ENCODE data around the gene SLC25A12. TPM values are rescaled to one million over a fixed set of nuclear protein-coding genes. Genes with fewer than 3 reads are reported as not detected.
A peak's percentile ranks its signal among the peaks of the same experiment; 100 is the strongest.
"Not testable (repeated sequence)": the region's sequence is repeated elsewhere in the genome, so short reads cannot be mapped to it uniquely, and the experiment has no call there.

The SLC25A12 gene
- total RNA-seq, 1 donor = 23.0 TPM

DNA sequence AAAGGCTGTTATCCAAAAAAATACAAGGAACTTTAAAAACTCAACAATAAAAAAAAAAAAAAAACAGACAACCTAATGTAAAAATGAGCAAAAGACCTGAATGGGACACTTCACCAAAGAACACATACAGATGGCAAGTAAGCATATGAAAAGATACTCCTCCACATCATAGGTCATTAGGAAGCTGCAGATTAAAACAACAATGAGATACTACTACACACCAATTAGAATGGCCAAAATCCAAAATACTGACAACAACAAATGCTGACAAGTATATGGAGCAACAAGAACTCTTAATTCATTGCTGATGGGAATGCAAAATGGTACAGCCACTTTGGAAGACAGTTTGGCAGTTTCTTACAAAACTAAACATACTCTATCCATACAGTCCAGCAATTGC, 122.6 kb downstream of the SLC25A12 start:
- DNase-seq (ENCODE audit: low read depth) = no peak
- TF ChIP-seq, protein P1, sequence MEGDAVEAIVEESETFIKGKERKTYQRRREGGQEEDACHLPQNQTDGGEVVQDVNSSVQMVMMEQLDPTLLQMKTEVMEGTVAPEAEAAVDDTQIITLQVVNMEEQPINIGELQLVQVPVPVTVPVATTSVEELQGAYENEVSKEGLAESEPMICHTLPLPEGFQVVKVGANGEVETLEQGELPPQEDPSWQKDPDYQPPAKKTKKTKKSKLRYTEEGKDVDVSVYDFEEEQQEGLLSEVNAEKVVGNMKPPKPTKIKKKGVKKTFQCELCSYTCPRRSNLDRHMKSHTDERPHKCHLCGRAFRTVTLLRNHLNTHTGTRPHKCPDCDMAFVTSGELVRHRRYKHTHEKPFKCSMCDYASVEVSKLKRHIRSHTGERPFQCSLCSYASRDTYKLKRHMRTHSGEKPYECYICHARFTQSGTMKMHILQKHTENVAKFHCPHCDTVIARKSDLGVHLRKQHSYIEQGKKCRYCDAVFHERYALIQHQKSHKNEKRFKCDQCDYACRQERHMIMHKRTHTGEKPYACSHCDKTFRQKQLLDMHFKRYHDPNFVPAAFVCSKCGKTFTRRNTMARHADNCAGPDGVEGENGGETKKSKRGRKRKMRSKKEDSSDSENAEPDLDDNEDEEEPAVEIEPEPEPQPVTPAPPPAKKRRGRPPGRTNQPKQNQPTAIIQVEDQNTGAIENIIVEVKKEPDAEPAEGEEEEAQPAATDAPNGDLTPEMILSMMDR (IDR thresholded peaks at IDR 0.05; ENCODE audit: insufficient read depth, low read length) = no peak
- H3K4me3 ChIP-seq (ENCODE audit: low read depth, low read length) = no peak overlapping the region

DNA sequence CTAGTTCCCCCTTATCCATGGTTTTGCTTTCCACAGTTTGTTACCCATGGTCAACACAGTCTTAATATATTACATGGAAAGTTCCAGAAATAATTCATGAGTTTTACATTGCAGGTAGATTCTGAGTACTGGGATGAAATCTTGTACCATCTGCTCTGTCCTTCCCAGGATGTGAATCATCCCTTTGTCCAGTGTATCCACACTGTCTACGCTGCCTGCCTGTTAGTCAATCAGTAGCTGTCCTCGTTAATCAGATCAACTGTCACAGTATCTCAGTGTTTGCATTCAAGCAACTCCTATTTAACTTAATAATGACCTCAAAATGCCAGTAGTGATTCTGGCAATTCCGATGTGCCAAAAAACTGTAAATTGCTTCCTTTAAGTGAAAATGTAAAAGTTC, 130.4 kb downstream of the SLC25A12 start:
- TF ChIP-seq, protein P1 (IDR thresholded peaks at IDR 0.05; ENCODE audit: insufficient read depth, low read length) = no peak
- DNase-seq (ENCODE audit: low read depth) = no peak
- H3K4me3 ChIP-seq (ENCODE audit: low read depth, low read length) = no peak overlapping the region

DNA sequence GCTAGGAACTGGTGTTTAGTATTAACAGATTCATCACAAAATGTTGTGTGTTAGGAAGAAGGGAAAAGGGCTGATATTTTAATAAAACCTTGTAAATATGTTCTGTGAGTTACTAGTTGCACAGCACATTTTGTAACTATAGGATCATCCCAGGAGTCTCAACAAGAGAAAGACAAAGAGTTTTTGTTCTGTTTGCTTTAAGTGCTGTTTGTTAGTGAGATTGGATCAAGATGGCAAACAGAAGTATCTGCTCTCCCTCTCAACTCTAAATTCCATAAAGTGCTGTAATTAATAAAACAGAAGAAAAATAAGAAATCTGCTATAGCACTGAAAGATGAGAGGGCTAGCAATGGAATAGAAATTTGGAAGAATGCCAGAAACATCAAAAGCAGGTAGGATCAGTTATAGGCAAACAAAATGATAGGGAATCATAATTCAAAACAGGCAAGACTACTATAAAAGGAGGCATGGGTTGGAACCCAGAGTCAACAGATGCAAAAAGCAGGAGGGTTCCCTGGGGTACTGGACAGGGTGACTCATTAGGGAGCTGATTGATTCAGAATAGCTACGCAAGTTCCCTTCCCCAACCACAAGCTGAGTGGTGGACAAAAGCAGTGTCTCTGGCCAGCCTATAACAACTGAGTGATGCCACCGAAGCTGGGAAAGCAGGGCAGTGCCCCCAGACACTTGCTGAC, 131.0 kb downstream of the SLC25A12 start:
- TF ChIP-seq, protein P1 (IDR thresholded peaks at IDR 0.05; ENCODE audit: insufficient read depth, low read length) = no peak
- peak; percentile 32 for DNase-seq (ENCODE audit: low read depth)

GRCh38 chr2:171761176-171761575, 132.9 kb downstream of the SLC25A12 start:
- not testable (repeated sequence) for H3K4me3 ChIP-seq (ENCODE audit: low read depth, low read length); DNase-seq (ENCODE audit: low read depth)

More for the DNA sequence above, 131.0 kb downstream of the SLC25A12 start:
- H3K4me3 ChIP-seq (ENCODE audit: low read depth, low read length) = no peak overlapping the region

GRCh38 chr2:171758762-171759161, 135.3 kb downstream of the SLC25A12 start:
- not testable (repeated sequence) for H3K4me3 ChIP-seq (ENCODE audit: low read depth, low read length); DNase-seq (ENCODE audit: low read depth)

DNA sequence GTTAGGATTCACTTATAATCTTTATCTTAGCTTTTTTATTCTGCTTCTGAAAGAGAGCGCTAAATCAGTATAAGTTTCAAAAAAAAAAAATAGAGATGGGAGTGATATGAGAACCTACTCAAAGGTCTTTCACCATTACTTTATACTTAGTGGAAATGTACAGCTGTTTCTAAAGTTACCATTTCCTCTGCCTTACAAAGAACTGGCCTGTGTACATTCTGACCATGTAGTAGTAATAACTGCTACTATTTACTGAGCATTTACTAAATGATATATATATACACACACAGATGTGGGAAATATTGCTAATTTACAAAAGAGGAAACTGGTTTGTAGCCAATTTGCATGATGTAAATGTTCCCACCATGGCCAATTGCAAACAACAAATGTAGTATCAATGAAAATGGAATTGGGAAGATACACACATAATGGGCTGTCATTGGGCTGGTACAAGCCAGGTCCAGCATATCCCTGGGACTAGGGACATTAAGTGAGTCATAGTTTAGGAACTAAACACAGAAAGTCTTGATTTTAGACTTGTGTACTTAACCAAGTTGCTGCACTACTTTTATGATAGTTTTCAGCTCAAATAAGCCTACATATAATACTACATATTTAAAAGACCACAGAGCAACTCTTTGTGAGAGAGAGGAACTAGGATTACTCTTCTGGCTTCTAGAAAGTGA, 139.6 kb downstream of the SLC25A12 start:
- no peak for DNase-seq (ENCODE audit: low read depth)
- TF ChIP-seq, protein P1 (IDR thresholded peaks at IDR 0.05; ENCODE audit: insufficient read depth, low read length) = no peak
- no peak overlapping the region for H3K4me3 ChIP-seq (ENCODE audit: low read depth, low read length)

- TF ChIP-seq, protein P1 (IDR thresholded peaks at IDR 0.05; ENCODE audit: insufficient read depth, low read length) = no peak
- DNase-seq (ENCODE audit: low read depth) = no peak
- H3K4me3 ChIP-seq (ENCODE audit: low read depth, low read length) = no peak overlapping the region
These were observed 146.7 kb downstream of the SLC25A12 start for GRCh38 chr2:171747371-171747770.

DNA sequence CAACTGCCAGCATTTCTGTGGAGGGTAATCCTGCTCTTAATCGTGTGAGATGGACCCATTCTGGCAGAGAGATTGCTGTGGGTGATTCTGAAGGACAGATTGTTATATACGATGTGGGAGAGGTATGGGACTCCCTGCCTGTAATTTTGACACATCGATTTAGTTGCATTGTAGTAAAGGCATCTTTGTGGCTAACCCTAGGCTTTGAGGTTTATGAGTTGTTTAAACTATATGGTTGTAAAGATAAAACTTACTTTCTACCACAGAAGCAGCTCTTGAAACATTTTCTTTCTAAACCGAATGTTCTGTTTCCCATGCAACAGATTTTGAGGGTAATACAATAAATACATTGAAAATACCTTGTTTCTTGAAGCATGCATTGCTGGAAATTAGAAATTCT, 148.2 kb downstream of the SLC25A12 start:
- TF ChIP-seq, protein P1 (IDR thresholded peaks at IDR 0.05; ENCODE audit: insufficient read depth, low read length) = no peak
- no peak for DNase-seq (ENCODE audit: low read depth)
- H3K4me3 ChIP-seq (ENCODE audit: low read depth, low read length) = no peak overlapping the region

Measured in fibroblast of the aortic adventitia (primary cell).